ENCODE results near the gene MSH5. TPM values are rescaled to one million over a fixed set of nuclear protein-coding genes. Genes with fewer than 3 reads are reported as not detected.

MSH5 gene
- total RNA-seq, 1 experiment from 2014 or later: 36.6 TPM

GRCh38 chr6:31702819-31703716, 36.7 kb upstream of the MSH5 start, which contains the start of gene ABHD16A:
Gene ABHD16A (minus strand): TSS chr6:31703324. CDS start chr6:31703281, 43 bp downstream.
- BruUV-seq (replicated peaks): TSS peak; percentile 39
- TF ChIP-seq, protein P1, sequence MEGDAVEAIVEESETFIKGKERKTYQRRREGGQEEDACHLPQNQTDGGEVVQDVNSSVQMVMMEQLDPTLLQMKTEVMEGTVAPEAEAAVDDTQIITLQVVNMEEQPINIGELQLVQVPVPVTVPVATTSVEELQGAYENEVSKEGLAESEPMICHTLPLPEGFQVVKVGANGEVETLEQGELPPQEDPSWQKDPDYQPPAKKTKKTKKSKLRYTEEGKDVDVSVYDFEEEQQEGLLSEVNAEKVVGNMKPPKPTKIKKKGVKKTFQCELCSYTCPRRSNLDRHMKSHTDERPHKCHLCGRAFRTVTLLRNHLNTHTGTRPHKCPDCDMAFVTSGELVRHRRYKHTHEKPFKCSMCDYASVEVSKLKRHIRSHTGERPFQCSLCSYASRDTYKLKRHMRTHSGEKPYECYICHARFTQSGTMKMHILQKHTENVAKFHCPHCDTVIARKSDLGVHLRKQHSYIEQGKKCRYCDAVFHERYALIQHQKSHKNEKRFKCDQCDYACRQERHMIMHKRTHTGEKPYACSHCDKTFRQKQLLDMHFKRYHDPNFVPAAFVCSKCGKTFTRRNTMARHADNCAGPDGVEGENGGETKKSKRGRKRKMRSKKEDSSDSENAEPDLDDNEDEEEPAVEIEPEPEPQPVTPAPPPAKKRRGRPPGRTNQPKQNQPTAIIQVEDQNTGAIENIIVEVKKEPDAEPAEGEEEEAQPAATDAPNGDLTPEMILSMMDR (IDR thresholded peaks at IDR 0.05; ENCODE audit: unreplicated experiment): no peak

DNA sequence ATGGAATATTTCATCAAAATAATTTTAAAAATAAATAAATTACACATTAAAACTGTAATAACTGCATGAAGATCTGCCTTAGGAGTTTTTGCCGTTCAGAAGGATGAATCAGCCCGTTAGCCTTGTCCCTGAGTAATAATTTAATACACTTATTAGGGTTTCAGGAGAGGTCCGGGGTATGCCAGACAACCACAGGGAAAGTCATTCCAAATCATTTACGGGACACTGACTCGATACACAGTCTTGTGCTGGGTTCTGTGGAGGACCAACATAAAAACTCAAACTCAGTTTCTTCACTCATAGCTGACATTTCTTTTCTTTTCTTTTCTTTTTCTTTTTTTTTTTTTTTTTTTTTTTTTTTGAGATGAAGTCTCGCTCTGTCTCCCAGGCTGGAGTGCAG, 33.9 kb upstream of the MSH5 start:
- no peak overlapping the region for H3K27ac Mint-ChIP-seq (ENCODE audit: low read depth, unreplicated experiment)
- H3K9me3 Mint-ChIP-seq (ENCODE audit: unreplicated experiment): no peaks in the 10 kb centered on the region
- CTCF ChIA-PET: no interaction called here
- BruUV-seq (replicated peaks): no TSS peak
- no peaks in the 10 kb centered on the region for H3K27me3 Mint-ChIP-seq (ENCODE audit: insufficient read depth, unreplicated experiment)
- H3K36me3 Mint-ChIP-seq (ENCODE audit: insufficient read depth, unreplicated experiment): peaks cover 6% of the 10 kb centered on the region
- TF ChIP-seq, protein P1 (IDR thresholded peaks at IDR 0.05; ENCODE audit: unreplicated experiment): no peak
- peaks cover 7% of the 10 kb centered on the region for H3K4me1 Mint-ChIP-seq (ENCODE audit: insufficient read depth, unreplicated experiment)
- intact Hi-C loops (cut with micrococcal nuclease): no loop called here
- H3K4me3 Mint-ChIP-seq (ENCODE audit: unreplicated experiment): no peak overlapping the region
- DNase-seq (ENCODE audit: unreplicated experiment): no peak
- POLR2A ChIA-PET: no interaction called here

More at GRCh38 chr6:31702819-31703716, 36.7 kb upstream of the MSH5 start, which contains the start of gene ABHD16A:
- POLR2A ChIA-PET: interaction anchor here (0.6 to 3.4 kb wide), 44 partner anchors 9 to 1550 kb away, joined by 3 to 29 read pairs (median 5); partner anchors contain the start of genes BAG6, C6orf47, CLIC1 and CSNK2B
- CTCF ChIA-PET: interaction anchor here (0.6 to 1.4 kb wide), 7 partner anchors 13 to 128 kb away, joined by 3 read pairs; partner anchors contain the start of gene C6orf47
- Mint-ChIP-seq H3K4me1 (ENCODE audit: insufficient read depth, unreplicated experiment) (peaks cover 5% of the 10 kb centered on the region), H3K27ac (ENCODE audit: low read depth, unreplicated experiment) (peak within 1 kb of the TSS; percentile 89), H3K27me3 (ENCODE audit: insufficient read depth, unreplicated experiment) (no peaks in the 10 kb centered on the region), H3K9me3 (ENCODE audit: unreplicated experiment) (no peaks in the 10 kb centered on the region), H3K36me3 (ENCODE audit: insufficient read depth, unreplicated experiment) (peaks cover 24% of the 10 kb centered on the region), H3K4me3 (ENCODE audit: unreplicated experiment) (peak within 1 kb of the TSS; percentile 95)
- intact Hi-C loops (cut with micrococcal nuclease): loop anchor here (1.0 to 2.0 kb wide), 2 partner anchors 26 to 36 kb away; partner anchors contain the start of gene DDAH2
- DNase-seq (ENCODE audit: unreplicated experiment): peak; percentile 98

- BruUV-seq (replicated peaks): no TSS peak
- H3K9me3 Mint-ChIP-seq (ENCODE audit: unreplicated experiment): no peaks in the 10 kb centered on the region
- H3K27me3 Mint-ChIP-seq (ENCODE audit: insufficient read depth, unreplicated experiment): no peaks in the 10 kb centered on the region
- DNase-seq (ENCODE audit: unreplicated experiment): no peak
- no peak within 1 kb of the TSS for H3K27ac Mint-ChIP-seq (ENCODE audit: low read depth, unreplicated experiment)
- POLR2A ChIA-PET: no interaction called here
- H3K4me1 Mint-ChIP-seq (ENCODE audit: insufficient read depth, unreplicated experiment): peaks cover 12% of the 10 kb centered on the region
- intact Hi-C loops (cut with micrococcal nuclease): no loop called here
- no peak within 1 kb of the TSS for H3K4me3 Mint-ChIP-seq (ENCODE audit: unreplicated experiment)
- CTCF ChIA-PET: no interaction called here
- TF ChIP-seq, protein P1 (IDR thresholded peaks at IDR 0.05; ENCODE audit: unreplicated experiment): no peak
- peaks cover 6% of the 10 kb centered on the region for H3K36me3 Mint-ChIP-seq (ENCODE audit: insufficient read depth, unreplicated experiment)
Observed at GRCh38 chr6:31706599-31706998, 33.2 kb upstream of the MSH5 start, which contains the start of gene LY6G6F. Gene LY6G6F (plus strand): TSS chr6:31706866. CDS start chr6:31706907, 41 bp downstream.

DNA sequence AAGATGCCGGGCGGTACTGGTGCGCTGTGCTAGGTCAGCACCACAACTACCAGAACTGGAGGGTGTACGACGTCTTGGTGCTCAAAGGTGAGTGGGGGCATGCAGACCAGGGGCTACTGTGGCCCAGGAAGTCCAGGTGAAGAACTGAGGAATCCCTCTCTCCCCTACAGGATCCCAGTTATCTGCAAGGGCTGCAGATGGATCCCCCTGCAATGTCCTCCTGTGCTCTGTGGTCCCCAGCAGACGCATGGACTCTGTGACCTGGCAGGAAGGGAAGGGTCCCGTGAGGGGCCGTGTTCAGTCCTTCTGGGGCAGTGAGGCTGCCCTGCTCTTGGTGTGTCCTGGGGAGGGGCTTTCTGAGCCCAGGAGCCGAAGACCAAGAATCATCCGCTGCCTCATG, 32.1 kb upstream of the MSH5 start:
- Mint-ChIP-seq H3K27ac (ENCODE audit: low read depth, unreplicated experiment) (no peak overlapping the region), H3K4me3 (ENCODE audit: unreplicated experiment) (no peak overlapping the region), H3K9me3 (ENCODE audit: unreplicated experiment) (no peaks in the 10 kb centered on the region), H3K27me3 (ENCODE audit: insufficient read depth, unreplicated experiment) (no peaks in the 10 kb centered on the region), H3K4me1 (ENCODE audit: insufficient read depth, unreplicated experiment) (peaks cover 12% of the 10 kb centered on the region), H3K36me3 (ENCODE audit: insufficient read depth, unreplicated experiment) (peaks cover 6% of the 10 kb centered on the region)
- ChIA-PET CTCF (no interaction called here), POLR2A (no interaction called here)
- BruUV-seq (replicated peaks): no TSS peak
- intact Hi-C loops (cut with micrococcal nuclease): no loop called here
- TF ChIP-seq, protein P1 (IDR thresholded peaks at IDR 0.05; ENCODE audit: unreplicated experiment): no peak
- no peak for DNase-seq (ENCODE audit: unreplicated experiment)

All from MCF 10A (cell line).